IMR-90 (cell line): ENCODE data around the gene BDKRB1. TPM values are rescaled to one million over a fixed set of nuclear protein-coding genes. Genes with fewer than 3 reads are reported as not detected.
A peak's percentile ranks its signal among the peaks of the same experiment; 100 is the strongest.

ENCODE experiments used
- ATAC-seq: fragments of 200-7000 bp; cut with Tn5 transposase; 2 replicates; pipeline ENCODE4 v1.9.1; 2020; ENCODE audit warnings: low read depth, mild to moderate bottlenecking, moderate library complexity
- BruUV-seq: library from RNA; stranded (reverse); fragments of 400-500 nt; replicated peaks from 2 replicates; lab custom pipeline; 2021; lab: Mats Ljungman, UMichigan
- CTCF ChIA-PET: fragments of 300-600 bp; formaldehyde crosslinking; extraction: SDS; loops from one replicate; lab custom pipeline; 2021; ENCODE audit warnings: antibody characterized with exemption; lab: Yijun Ruan, JAX
- POLR2A ChIA-PET: fragments of 300-600 bp; sonication (Branson Sonifier 250); formaldehyde crosslinking; loops from one replicate; lab custom pipeline; 2022; ENCODE audit warnings: antibody characterized with exemption; ENCODE audit not compliant: unreplicated experiment; lab: Charles Lee
- DNase-seq: peaks from one replicate; pipeline ENCODE4 v3.0.0; 2013
- H2AFZ ChIP-seq: replicated peaks from 2 replicates; pipeline ENCODE3; 2013; ENCODE audit warnings: low read length, mild to moderate bottlenecking; ENCODE audit not compliant: poor library complexity
- H2AK5ac ChIP-seq: 2 replicates; pipeline ENCODE4 v1.6.1; 2013; ENCODE audit warnings: low read depth, low read length, inconsistent platforms
- H2AK9ac ChIP-seq: replicated peaks from 2 replicates; pipeline ENCODE3; 2013; ENCODE audit warnings: mild to moderate bottlenecking, low read depth, low read length, moderate library complexity; ENCODE audit not compliant: poor library complexity
- H2BK120ac ChIP-seq: 2 replicates; pipeline ENCODE4 v1.6.1; 2013; ENCODE audit warnings: low read depth, low read length, inconsistent platforms
- H2BK15ac ChIP-seq: 3 replicates; pipeline ENCODE4 v1.6.1; 2013; ENCODE audit warnings: low read depth, low read length, inconsistent platforms
- H2BK20ac ChIP-seq: 2 replicates; pipeline ENCODE4 v1.6.1; 2013; ENCODE audit warnings: low read depth, mild to moderate bottlenecking, inconsistent platforms, low read length, moderate library complexity
- H2BK5ac ChIP-seq: 2 replicates; pipeline ENCODE4 v1.6.1; 2013; ENCODE audit warnings: mild to moderate bottlenecking, low read depth, low read length, inconsistent platforms; ENCODE audit not compliant: poor library complexity, severe bottlenecking
- H3K14ac ChIP-seq: replicated peaks from 2 replicates; pipeline ENCODE4 v1.6.1; 2013; ENCODE audit warnings: low read depth, low read length, inconsistent platforms
- H3K18ac ChIP-seq: 2 replicates; pipeline ENCODE4 v1.6.1; 2013; ENCODE audit warnings: low read depth, low read length, control low read depth
- H3K23ac ChIP-seq: 2 replicates; pipeline ENCODE4 v1.6.1; 2013; ENCODE audit warnings: low read depth, low read length, inconsistent platforms
- H3K27ac ChIP-seq: 2 replicates; pipeline ENCODE4 v1.5.1; 2013; ENCODE audit warnings: mild to moderate bottlenecking, control low read depth, low read length; ENCODE audit not compliant: insufficient read depth
- H3K27me3 ChIP-seq: 2 replicates; pipeline ENCODE4 v1.6.1; 2013; ENCODE audit warnings: low read length; ENCODE audit not compliant: control insufficient read depth, insufficient read depth
- H3K36me3 ChIP-seq: 2 replicates; pipeline ENCODE4 v1.6.1; 2013; ENCODE audit warnings: low read length, mixed read lengths; ENCODE audit not compliant: control insufficient read depth, insufficient read depth
- H3K4ac ChIP-seq: 2 replicates; pipeline ENCODE4 v1.6.1; 2013; ENCODE audit warnings: low read depth, low read length, inconsistent platforms
- H3K4me1 ChIP-seq: 2 replicates; pipeline ENCODE4 v1.6.1; 2013; ENCODE audit warnings: low read length, mixed read lengths; ENCODE audit not compliant: control insufficient read depth, insufficient read depth
- H3K4me2 ChIP-seq: 2 replicates; pipeline ENCODE4 v1.6.1; 2013; ENCODE audit warnings: low read depth, mild to moderate bottlenecking, control low read depth, low read length, moderate library complexity
- H3K4me3 ChIP-seq: 2 replicates; pipeline ENCODE4 v1.5.1; 2013; ENCODE audit warnings: low read depth, mild to moderate bottlenecking, control low read depth, low read length, moderate library complexity; ENCODE audit not compliant: insufficient read depth
- H3K56ac ChIP-seq: 2 replicates; pipeline ENCODE4 v1.6.1; 2013; ENCODE audit warnings: low read length, inconsistent platforms; ENCODE audit not compliant: insufficient read depth; ENCODE audit errors: extremely low read depth
- H3K79me1 ChIP-seq, 2 experiments: 2 replicates each; pipeline ENCODE4 v1.6.1; 2013; ENCODE audit warnings: low read length in 2 of 2, inconsistent platforms in 1 of 2, low read depth in 1 of 2
- H3K9ac ChIP-seq: 2 replicates; pipeline ENCODE4 v1.6.1; 2013; ENCODE audit warnings: low read depth, low read length, control low read depth
- H3K9me1 ChIP-seq: 2 replicates; pipeline ENCODE4 v1.6.1; 2013; ENCODE audit warnings: low read length, inconsistent platforms; ENCODE audit not compliant: insufficient read depth
- H3K9me3 ChIP-seq: 2 replicates; pipeline ENCODE4 v1.6.1; 2013; ENCODE audit warnings: low read length; ENCODE audit not compliant: control insufficient read depth, insufficient read depth
- H4K20me1 ChIP-seq: 2 replicates; pipeline ENCODE4 v1.6.1; 2013; ENCODE audit warnings: low read length, inconsistent platforms; ENCODE audit not compliant: insufficient read depth
- H4K5ac ChIP-seq: 2 replicates; pipeline ENCODE4 v1.6.1; 2013; ENCODE audit warnings: mild to moderate bottlenecking, low read depth, low read length, control low read depth
- H4K8ac ChIP-seq, 2 experiments: 2 replicates each; pipeline ENCODE4 v1.6.1; 2013; ENCODE audit warnings: low read depth in 2 of 2, low read length in 2 of 2, control low read depth in 1 of 2, inconsistent platforms in 1 of 2
- H4K91ac ChIP-seq: 2 replicates; pipeline ENCODE4 v1.6.1; 2013; ENCODE audit warnings: low read depth, low read length, inconsistent platforms; ENCODE audit not compliant: insufficient read depth
- POLR2A ChIP-seq: IDR thresholded peaks from 2 replicates; pipeline ENCODE4 v1.6.1; 2012; ENCODE audit warnings: mild to moderate bottlenecking, low read depth, low read length
- RAD21 ChIP-seq: IDR thresholded peaks from 2 replicates; pipeline ENCODE4 v1.6.1; 2012; ENCODE audit warnings: low read length, improper control_type of control experiment
- RFX5 ChIP-seq: IDR thresholded peaks from 2 replicates; pipeline ENCODE4 v1.8.0; 2012; ENCODE audit warnings: low read depth, mild to moderate bottlenecking, low read length, moderate library complexity
- USF2 ChIP-seq: fragments of 150-350 bp; IDR thresholded peaks from 2 replicates; pipeline ENCODE4 v1.6.1; 2017; ENCODE audit warnings: mild to moderate bottlenecking, antibody characterized with exemption, low read length, low read depth
- WGBS, 2 experiments: methylation state at CpG; one replicate each; pipeline versions ENCODE4 v1.1.5 to v1.1.7; 2013; ENCODE audit warnings: missing lambda C conversion rate in 2 of 2; ENCODE audit not compliant: insufficient read length in 1 of 2; ENCODE audit errors: extremely low coverage in 2 of 2; 5-methylcytosine and 5-hydroxymethylcytosine counted together
- dilution Hi-C: fragments of 300-500 bp; cut with HindIII; formaldehyde crosslinking; loops from one replicate; pipeline ENCODE4 v1.14.3; 2018; ENCODE audit warnings: low sequenced_read_pairs; ENCODE audit not compliant: unreplicated experiment
- in situ Hi-C: fragments of 300-500 bp; cut with MboI; formaldehyde crosslinking; loops from 3 replicates; pipeline ENCODE4 v1.14.3; 2019; ENCODE audit warnings: low sequenced_read_pairs, inconsistent platforms, mixed read lengths
- intact Hi-C: fragments of 100-400 bp; cut with micrococcal nuclease; formaldehyde crosslinking; loops from 2 replicates; pipeline ENCODE4 v1.10.0; 2022
- polyA plus RNA-seq, 3 experiments: library from polyadenylated mRNA; depleted of rRNA; stranded (reverse); fragments of >200 nt; gene quantifications; 2 replicates each; pipeline ENCODE4 v1.2.3, GENCODE V29; 2012; ENCODE audit warnings: low replicate concordance in 1 of 3
- total RNA-seq: library from RNA; depleted of rRNA; stranded (reverse); fragments of >200 nt; gene quantifications from 2 replicates; pipeline ENCODE4 v1.2.3, GENCODE V29; 2012

The BDKRB1 gene
- total and polyA plus RNA-seq, 2 of the 4 experiments (the other 2 are of a cell fraction): 56.5 to 130 TPM

GRCh38 chr14:96254687-96255086 lies 1.3 kb upstream of the BDKRB1 start:
- Histone ChIP-seq H3K9me3 (peaks cover 2% of the 10 kb centered on the region), H3K4me2 (no peak overlapping the region), H3K56ac (peak overlapping the region; percentile 97; the same call in 1 of the 2 replicates), H4K5ac (peak overlapping the region; percentile 84), H2BK5ac (peak overlapping the region; percentile 97), H3K4me3 (no peak overlapping the region), H3K9me1 (peaks cover 28% of the 10 kb centered on the region), H4K8ac (peak overlapping the region; percentile 84 to 95), H2BK120ac (peak overlapping the region; percentile 100), H3K4me1 (peaks cover 34% of the 10 kb centered on the region), H2AFZ (peak overlapping the region; percentile 15), H3K9ac (no peak overlapping the region), H3K4ac (peak overlapping the region; percentile 99), H3K18ac (peak overlapping the region; percentile 88), H2BK20ac (peak overlapping the region; percentile 100), H2AK5ac (peak overlapping the region; percentile 99), H2AK9ac (peak overlapping the region; percentile 61), H3K27me3 (no peaks in the 10 kb centered on the region), H2BK15ac (peak overlapping the region; percentile 94; the same call in 2 of the 3 replicates), H4K91ac (peak overlapping the region; percentile 100), H3K79me1 (peaks cover 8 to 47% of the 10 kb centered on the region in 2 experiments; a peak in 3 of 4 replicates), H4K20me1 (peaks cover 3% of the 10 kb centered on the region; the same call in 1 of the 2 replicates), H3K14ac (peak overlapping the region; percentile 98), H3K27ac (peak overlapping the region; percentile 80), H3K23ac (peak overlapping the region; percentile 88), H3K36me3 (peaks cover 10% of the 10 kb centered on the region)
- dilution Hi-C loops (no loop called here), in situ Hi-C loops (loop anchor here (25.0 kb wide), 1 partner anchor 717 kb away; the partner anchor contains the start of gene GLRX5), intact Hi-C loops (loop anchor here (5.0 kb wide), 1 partner anchor 152 kb away; no protein-coding TSS in a partner anchor)
- no CpG with 5 or more reads among the region's 11 CpGs for WGBS, 2 experiments
- no TSS peak for BruUV-seq
- no peak for TF ChIP-seq RFX5
- no peak for TF ChIP-seq RAD21
- TF ChIP-seq POLR2A: no peak
- TF ChIP-seq USF2: no peak
- no peak for DNase-seq
- ATAC-seq: no peak
- POLR2A ChIA-PET: no interaction called here
- CTCF ChIA-PET: interaction anchor here (0.6 kb wide), 2 partner anchors 25 to 187 kb away, joined by 3 read pairs; no protein-coding TSS in a partner anchor
